ENCODE results near the gene TAF3. TPM values are rescaled to one million over a fixed set of nuclear protein-coding genes. Genes with fewer than 3 reads are reported as not detected.
A peak's percentile ranks its signal among the peaks of the same experiment; 100 is the strongest.

TAF3 gene
- total and polyA plus RNA-seq, 8 donors: 2.3 to 13.4 (median 6.5) TPM

- H3K36me3 ChIP-seq: no peaks in the 10 kb centered on the region
- DNase-seq: peak; percentile 22 to 43
Observed at GRCh38 chr10:7908541-7909210, 90.4 kb downstream of the TAF3 start.

GRCh38 chr10:7913126-7913872 lies 95.0 kb downstream of the TAF3 start:
- H3K4me3 ChIP-seq: no peak overlapping the region
- H3K4me1 ChIP-seq: peaks cover 8 to 29% (median 14%) of the 10 kb centered on the region in 4 donors
- DNase-seq: no peak
- H3K27me3 ChIP-seq: no peaks in the 10 kb centered on the region
- 74 to 83% (median 81%) methylated on average over 3 of the region's 3 CpGs for WGBS, 5 donors
- intact Hi-C loops (cut with DNase I; ENCODE audit: low total_unique reads): no loop called here
- H3K27ac ChIP-seq: no peak overlapping the region
- no peak for TF ChIP-seq POLR2A (IDR thresholded peaks at IDR 0.05)
- no peak for TF ChIP-seq EP300 (IDR thresholded peaks at IDR 0.05)
- no peak for TF ChIP-seq CTCF (IDR thresholded peaks at IDR 0.05)
- no peak for TF ChIP-seq POLR2AphosphoS5 (IDR thresholded peaks at IDR 0.05)
- no peaks in the 10 kb centered on the region for H3K36me3 ChIP-seq
- H3K9me3 ChIP-seq: no peaks in the 10 kb centered on the region

More at GRCh38 chr10:7908541-7909210, 90.4 kb downstream of the TAF3 start:
- Histone ChIP-seq H3K4me1 (peaks cover 0 to 33% (median 18%) of the 10 kb centered on the region in 4 donors), H3K9me3 (no peaks in the 10 kb centered on the region), H3K27ac (no peak overlapping the region), H3K27me3 (no peaks in the 10 kb centered on the region), H3K4me3 (no peak overlapping the region)
- TF ChIP-seq POLR2A (IDR thresholded peaks at IDR 0.05) (no peak), EP300 (IDR thresholded peaks at IDR 0.05) (no peak), POLR2AphosphoS5 (IDR thresholded peaks at IDR 0.05) (no peak), CTCF (IDR thresholded peaks at IDR 0.05) (no peak)
- intact Hi-C loops (cut with DNase I; ENCODE audit: low total_unique reads): no loop called here
- 47 to 72% (median 60%) methylated on average over 8 of the region's 8 CpGs for WGBS, 5 donors

GRCh38 chr10:7915923-7916536 lies 97.7 kb downstream of the TAF3 start:
- Histone ChIP-seq H3K27me3 (no peaks in the 10 kb centered on the region), H3K4me3 (no peak overlapping the region), H3K27ac (no peak overlapping the region), H3K36me3 (no peaks in the 10 kb centered on the region), H3K4me1 (peaks cover 0 to 23% (median 12%) of the 10 kb centered on the region in 4 donors), H3K9me3 (no peaks in the 10 kb centered on the region)
- DNase-seq: no peak
- 80 to 94% (median 89%) methylated on average over 1 of the region's 1 CpG for WGBS, 5 donors
- intact Hi-C loops (cut with DNase I; ENCODE audit: low total_unique reads): no loop called here
- TF ChIP-seq POLR2A (IDR thresholded peaks at IDR 0.05) (no peak), CTCF (IDR thresholded peaks at IDR 0.05) (no peak), POLR2AphosphoS5 (IDR thresholded peaks at IDR 0.05) (no peak), EP300 (IDR thresholded peaks at IDR 0.05) (no peak)

- intact Hi-C loops (cut with DNase I; ENCODE audit: low total_unique reads): no loop called here
- H3K4me3 ChIP-seq: no peak overlapping the region
- no peaks in the 10 kb centered on the region for H3K9me3 ChIP-seq
- no peak for TF ChIP-seq POLR2AphosphoS5 (IDR thresholded peaks at IDR 0.05)
- TF ChIP-seq POLR2A (IDR thresholded peaks at IDR 0.05): no peak
- TF ChIP-seq CTCF (IDR thresholded peaks at IDR 0.05): no peak
- no peak for TF ChIP-seq EP300 (IDR thresholded peaks at IDR 0.05)
- DNase-seq: no peak
- H3K4me1 ChIP-seq: peaks cover 0 to 37% (median 19%) of the 10 kb centered on the region in 4 donors
- no peaks in the 10 kb centered on the region for H3K36me3 ChIP-seq
- H3K27me3 ChIP-seq: no peaks in the 10 kb centered on the region
- 87 to 95% (median 89%) methylated on average over 5 of the region's 5 CpGs for WGBS, 5 donors
- H3K27ac ChIP-seq: no peak overlapping the region
Observed at GRCh38 chr10:7917736-7918135, 99.4 kb downstream of the TAF3 start.

Measured in stomach (tissue), 9 donors.